Endothelial cell of umbilical vein (primary cell): ENCODE measurements around the gene CCDC74A. TPM values are rescaled to one million over a fixed set of nuclear protein-coding genes. Genes with fewer than 3 reads are reported as not detected.
"Not testable (repeated sequence)": the region's sequence is repeated elsewhere in the genome, so short reads cannot be mapped to it uniquely, and the experiment has no call there.

Experiments
- BruUV-seq: library from RNA; stranded (reverse); fragments of 400-500 nt; replicated peaks from 2 replicates; lab custom pipeline; 2021; lab: Mats Ljungman, UMichigan
- CTCF ChIA-PET: fragments of 300-600, 350-600 bp; sonication (Branson Sonifier 250); formaldehyde crosslinking; loops from one replicate; lab custom pipeline; 2021; ENCODE audit warnings: antibody characterized with exemption, inconsistent platforms; lab: Charles Lee
- POLR2A ChIA-PET: fragments of 300-600, 350-600 bp; sonication (Branson Sonifier 250); formaldehyde crosslinking; loops from one replicate; lab custom pipeline; 2021; ENCODE audit warnings: antibody characterized with exemption, inconsistent platforms; lab: Charles Lee
- DNase-seq: peaks from one replicate; pipeline ENCODE4 v3.0.0-alpha.2; 2011; ENCODE audit warnings: low read depth, low spot score
- FAIRE-seq: peaks from 2 replicates; lab custom pipeline; 2011; peaks lifted over from hg19 to GRCh38; lab: Jason Lieb, UNC
- H2AFZ ChIP-seq: 2 replicates; pipeline ENCODE4 v1.6.0; 2012; ENCODE audit warnings: low read depth, low read length, control low read depth, inconsistent platforms
- H3K27ac ChIP-seq: 2 replicates; pipeline ENCODE4 v1.5.1; 2011; ENCODE audit warnings: low read depth, mild to moderate bottlenecking, control low read depth, low read length, moderate library complexity; ENCODE audit not compliant: insufficient read depth
- H3K27me3 ChIP-seq, 2 experiments: 2 replicates each; pipeline versions ENCODE4 v1.6.0 to v1.6.1; 2011; ENCODE audit warnings: low read length in 2 of 2, mixed read lengths in 1 of 2; ENCODE audit not compliant: control insufficient read depth in 2 of 2, insufficient read depth in 2 of 2
- H3K36me3 ChIP-seq, 2 experiments: 2 replicates in 1 of 2; 3 replicates in 1 of 2; pipeline ENCODE4 v1.5.1; 2011; ENCODE audit warnings: low read length in 2 of 2, mild to moderate bottlenecking in 1 of 2, moderate library complexity in 1 of 2; ENCODE audit not compliant: control insufficient read depth in 2 of 2, insufficient read depth in 2 of 2; ENCODE audit errors: extremely low read depth in 1 of 2
- H3K4me1 ChIP-seq: 3 replicates; pipeline ENCODE4 v1.5.1; 2011; ENCODE audit warnings: mild to moderate bottlenecking, low read length; ENCODE audit not compliant: control insufficient read depth, insufficient read depth; ENCODE audit errors: extremely low read depth
- H3K4me2 ChIP-seq: 2 replicates; pipeline ENCODE4 v1.6.1; 2011; ENCODE audit warnings: low read length, control low read depth, mixed read lengths; ENCODE audit not compliant: insufficient read depth
- H3K4me3 ChIP-seq, 3 experiments: fragments of 200-600 bp in 1 of 3; sonication (generic), shearing (Covaris generic) in 1 of 3; replicated peaks in 1 of 3; 2 replicates each; pipeline ENCODE4 v1.5.1; 2011 to 2016; ENCODE audit warnings: control low read depth in 3 of 3, low read length in 3 of 3, mild to moderate bottlenecking in 2 of 3, inconsistent platforms in 1 of 3, low read depth in 1 of 3, moderate library complexity in 1 of 3; ENCODE audit not compliant: insufficient read depth in 1 of 3
- H3K79me2 ChIP-seq: 2 replicates; pipeline ENCODE4 v1.6.0; 2012; ENCODE audit warnings: low read length, inconsistent platforms; ENCODE audit not compliant: control insufficient read depth, insufficient read depth
- H3K9ac ChIP-seq: replicated peaks from 2 replicates; pipeline ENCODE3; 2011; ENCODE audit warnings: low read length, control low read depth; ENCODE audit not compliant: insufficient read depth; ENCODE audit errors: extremely low read depth
- H3K9me1 ChIP-seq: replicated peaks from 3 replicates; pipeline ENCODE4 v1.6.0; 2011; ENCODE audit warnings: mild to moderate bottlenecking, low read length; ENCODE audit not compliant: control insufficient read depth, insufficient read depth; ENCODE audit errors: extremely low read depth
- H3K9me3 ChIP-seq: replicated peaks from 2 replicates; pipeline ENCODE4 v1.5.1; 2012; ENCODE audit warnings: low read length, inconsistent platforms; ENCODE audit not compliant: control insufficient read depth, insufficient read depth
- H4K20me1 ChIP-seq: replicated peaks from 2 replicates; pipeline ENCODE3; 2011; ENCODE audit warnings: mild to moderate bottlenecking, low read length; ENCODE audit not compliant: control insufficient read depth, insufficient read depth; ENCODE audit errors: extremely low read depth
- dilution Hi-C: fragments of 300-500 bp; cut with MboI; formaldehyde crosslinking; loops from one replicate; pipeline ENCODE4 v1.15.0; 2019; ENCODE audit warnings: low sequenced_read_pairs; ENCODE audit not compliant: extremely low pct_ligation_motif_present
- intact Hi-C: fragments of 100-400 bp; cut with micrococcal nuclease; formaldehyde crosslinking; loops from one replicate; pipeline ENCODE4 v1.10.0; 2022
- polyA plus RNA-seq, 4 experiments: library from polyadenylated mRNA; depleted of rRNA in 3 of 4; stranded (reverse) in 3 of 4; unstranded in 1 of 4; fragments of >200 nt; gene quantifications; 2 replicates each; pipeline versions ENCODE4 v1.2.1 to v1.2.3, GENCODE V29; 2011 to 2012; ENCODE audit warnings: missing spikeins in 1 of 4
- total RNA-seq: library from RNA; stranded (reverse); gene quantifications from 2 replicates; pipeline ENCODE4 v1.2.3, GENCODE V29; 2021

CCDC74A gene
- total and polyA plus RNA-seq, 2 donors (not counting 3 experiments of a cell fraction or from before 2014, with no cell fraction given) = 7.0 to 11.7 TPM

DNA sequence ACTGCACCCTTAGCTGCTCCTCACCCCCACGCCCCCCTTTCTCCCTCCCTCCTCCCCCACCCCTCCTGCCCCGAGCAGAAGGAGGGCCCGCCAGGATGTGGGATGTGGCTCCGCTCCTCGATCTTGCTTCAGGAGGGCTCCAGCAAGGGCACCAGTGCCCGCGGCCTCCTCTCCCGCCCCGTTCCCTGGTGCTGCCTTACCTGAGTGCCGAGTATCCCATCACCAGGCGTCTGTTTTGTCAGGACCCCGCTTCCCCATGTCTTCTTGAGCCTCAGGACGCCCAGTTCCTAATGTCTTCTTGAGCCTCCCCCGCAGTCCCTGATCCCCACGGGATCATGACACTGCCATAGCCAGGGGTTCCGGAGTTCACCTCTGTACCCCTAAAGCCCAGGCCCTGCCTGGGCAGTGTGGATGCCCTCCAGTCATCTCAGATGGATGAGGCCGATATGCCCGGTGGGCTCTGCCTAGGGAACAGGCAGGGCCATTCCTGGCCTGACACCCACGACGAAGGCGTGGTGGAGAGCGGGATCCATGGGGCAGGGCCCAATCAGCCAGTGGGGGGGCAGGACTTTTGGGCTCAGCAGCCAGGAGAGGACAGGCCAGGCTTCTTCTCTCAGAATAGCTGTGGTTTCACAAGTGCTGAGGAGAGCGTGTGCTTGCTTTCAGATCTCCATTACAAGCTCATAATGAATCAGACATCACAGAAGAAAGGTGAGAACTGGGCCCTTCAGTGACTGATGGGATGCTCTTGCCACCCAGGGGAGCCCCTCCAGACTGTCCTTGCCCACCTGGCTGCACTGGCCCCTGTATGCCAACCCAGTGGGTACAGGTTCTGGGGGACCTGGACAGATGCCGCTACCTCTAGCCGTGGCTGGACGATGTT, 1.5 kb downstream of the CCDC74A start:
- DNase-seq, dilution Hi-C loops, BruUV-seq, H3K9me1 ChIP-seq, H2AFZ ChIP-seq, H3K27me3 ChIP-seq, H3K9ac ChIP-seq, H3K79me2 ChIP-seq, H4K20me1 ChIP-seq, H3K4me3 ChIP-seq, H3K4me2 ChIP-seq, H3K27ac ChIP-seq, POLR2A ChIA-PET, FAIRE-seq, H3K36me3 ChIP-seq, H3K9me3 ChIP-seq, H3K4me1 ChIP-seq: not testable (repeated sequence)
- CTCF ChIA-PET = interaction anchor here (0.8 kb wide), 1 partner anchor 143 kb away, joined by 4 read pairs; no protein-coding TSS in a partner anchor
- intact Hi-C loops = loop anchor here (5.0 kb wide), 1 partner anchor 37 kb away; the partner anchor contains the start of gene MZT2A

DNA sequence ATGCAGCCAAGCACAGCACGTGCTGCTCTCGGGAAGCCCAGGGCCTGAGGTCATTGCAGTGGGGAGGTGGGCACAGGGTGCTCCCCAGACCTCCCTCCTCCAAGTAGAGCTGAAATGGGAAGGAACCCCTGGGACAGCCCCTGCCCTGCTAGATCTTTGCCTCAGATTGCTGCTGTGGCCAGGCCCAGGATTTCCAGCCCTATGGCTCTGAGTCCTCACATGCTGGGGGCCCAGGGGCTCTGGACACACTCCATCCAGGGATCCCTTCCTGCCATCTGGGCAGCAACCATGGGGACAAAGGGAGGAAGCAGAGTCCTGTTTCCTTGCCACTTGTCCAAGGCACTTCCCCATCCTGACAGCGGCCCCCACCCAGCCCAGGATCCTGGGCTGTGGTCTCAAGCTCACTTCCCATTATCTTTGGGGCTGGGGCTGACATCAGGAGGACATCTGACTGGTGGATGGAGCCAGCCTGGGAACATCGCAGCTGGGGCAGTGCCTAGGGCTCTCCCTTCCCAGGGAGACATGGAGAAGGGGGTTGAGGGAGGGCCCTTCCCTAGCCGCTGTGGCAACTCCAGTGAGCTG, 2.3 kb downstream of the CCDC74A start:
- H3K9me3 ChIP-seq, H3K79me2 ChIP-seq, H3K9ac ChIP-seq, BruUV-seq, H3K9me1 ChIP-seq, H3K36me3 ChIP-seq, POLR2A ChIA-PET, H3K4me1 ChIP-seq, H3K27ac ChIP-seq, CTCF ChIA-PET, DNase-seq, H3K4me2 ChIP-seq, H2AFZ ChIP-seq, H3K4me3 ChIP-seq, H4K20me1 ChIP-seq, H3K27me3 ChIP-seq, dilution Hi-C loops: not testable (repeated sequence)
- peak; percentile 28 for FAIRE-seq
- intact Hi-C loops = loop anchor here (5.0 kb wide), 1 partner anchor 38 kb away; the partner anchor contains the start of gene MZT2A

DNA sequence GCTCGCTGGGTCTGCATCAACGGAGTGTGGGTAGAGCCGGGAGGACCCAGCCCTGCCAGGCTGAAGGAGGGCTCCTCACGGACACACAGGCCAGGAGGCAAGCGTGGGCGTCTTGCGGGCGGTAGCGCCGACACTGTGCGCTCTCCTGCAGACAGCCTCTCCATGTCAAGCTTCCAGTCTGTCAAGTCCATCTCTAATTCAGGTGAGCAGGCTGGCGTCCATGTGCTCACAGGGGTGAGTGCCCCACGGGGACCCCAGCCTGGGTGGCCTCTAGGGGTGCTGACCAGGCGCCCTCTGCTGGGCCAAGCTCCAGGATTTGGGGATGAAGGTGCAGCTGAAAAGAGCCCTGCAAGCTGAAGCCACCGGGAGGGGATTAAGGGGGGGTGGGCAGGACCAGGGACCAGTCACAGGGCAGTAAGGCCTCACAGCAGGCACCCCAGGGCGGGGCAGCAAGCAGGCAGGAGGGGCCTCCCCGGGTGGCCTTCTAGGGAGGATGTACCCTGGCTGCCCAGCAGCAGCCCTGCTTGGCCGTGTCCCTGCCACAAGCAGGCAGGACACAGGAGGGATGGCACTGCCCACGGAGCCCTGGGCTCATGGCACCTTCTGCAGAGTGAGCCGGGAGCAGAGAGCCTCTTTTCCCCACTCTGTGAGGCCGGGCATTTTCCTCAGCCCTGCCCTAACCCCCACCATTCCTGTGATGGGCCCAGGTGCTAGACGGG, 3.1 kb downstream of the CCDC74A start:
- dilution Hi-C loops, BruUV-seq, H3K36me3 ChIP-seq, intact Hi-C loops, H4K20me1 ChIP-seq, H3K9ac ChIP-seq, H2AFZ ChIP-seq, H3K27ac ChIP-seq, H3K9me1 ChIP-seq, H3K4me3 ChIP-seq, H3K79me2 ChIP-seq, H3K9me3 ChIP-seq, H3K4me2 ChIP-seq, POLR2A ChIA-PET, DNase-seq, H3K4me1 ChIP-seq, CTCF ChIA-PET, H3K27me3 ChIP-seq, FAIRE-seq: not testable (repeated sequence)
